ENCODE measurements around the gene RAB31.
"Not testable (repeated sequence)": the region's sequence is repeated elsewhere in the genome, so short reads cannot be mapped to it uniquely, and the experiment has no call there.

The RAB31 gene

GRCh38 chr18:9758624-9759075, 50.5 kb downstream of the RAB31 start:
- no peak overlapping the region for H3K9ac ChIP-seq (ENCODE audit: low read length)
- H3K4me1 ChIP-seq (ENCODE audit: control insufficient read depth, insufficient read depth, low read length) = no peaks in the 10 kb centered on the region
- H3K36me3 ChIP-seq (ENCODE audit: control insufficient read depth, insufficient read depth, low read length) = no peaks in the 10 kb centered on the region
- H3K9me3 ChIP-seq (ENCODE audit: control insufficient read depth, low read length) = no peaks in the 10 kb centered on the region
- H3K27me3 ChIP-seq (ENCODE audit: control insufficient read depth, insufficient read depth, low read length) = no peaks in the 10 kb centered on the region
- H3K4me3 ChIP-seq (ENCODE audit: low read length) = no peak overlapping the region

GRCh38 chr18:9760641-9761040, 52.5 kb downstream of the RAB31 start:
- Histone ChIP-seq H3K27me3 (ENCODE audit: control insufficient read depth, insufficient read depth, low read length) (no peaks in the 10 kb centered on the region), H3K4me1 (ENCODE audit: control insufficient read depth, insufficient read depth, low read length) (peaks cover 3% of the 10 kb centered on the region), H3K4me3 (ENCODE audit: low read length) (no peak overlapping the region), H3K36me3 (ENCODE audit: control insufficient read depth, insufficient read depth, low read length) (no peaks in the 10 kb centered on the region), H3K9me3 (ENCODE audit: control insufficient read depth, low read length) (no peaks in the 10 kb centered on the region), H3K9ac (ENCODE audit: low read length) (no peak overlapping the region)

- Histone ChIP-seq H3K4me1 (ENCODE audit: control insufficient read depth, insufficient read depth, low read length) (peaks cover 7% of the 10 kb centered on the region), H3K4me3 (ENCODE audit: low read length) (no peak overlapping the region), H3K36me3 (ENCODE audit: control insufficient read depth, insufficient read depth, low read length) (no peaks in the 10 kb centered on the region), H3K9me3 (ENCODE audit: control insufficient read depth, low read length) (no peaks in the 10 kb centered on the region), H3K9ac (ENCODE audit: low read length) (no peak overlapping the region), H3K27me3 (ENCODE audit: control insufficient read depth, insufficient read depth, low read length) (no peaks in the 10 kb centered on the region)
These were observed 54.4 kb downstream of the RAB31 start for GRCh38 chr18:9762526-9762925.

GRCh38 chr18:9763157-9763556, 55.1 kb downstream of the RAB31 start:
- H3K27me3 ChIP-seq (ENCODE audit: control insufficient read depth, insufficient read depth, low read length) = no peaks in the 10 kb centered on the region
- H3K9me3 ChIP-seq (ENCODE audit: control insufficient read depth, low read length) = no peaks in the 10 kb centered on the region
- H3K9ac ChIP-seq (ENCODE audit: low read length) = no peak overlapping the region
- H3K4me1 ChIP-seq (ENCODE audit: control insufficient read depth, insufficient read depth, low read length) = peaks cover 7% of the 10 kb centered on the region
- no peak overlapping the region for H3K4me3 ChIP-seq (ENCODE audit: low read length)
- no peaks in the 10 kb centered on the region for H3K36me3 ChIP-seq (ENCODE audit: control insufficient read depth, insufficient read depth, low read length)

- Histone ChIP-seq H3K4me1 (ENCODE audit: control insufficient read depth, insufficient read depth, low read length) (peaks cover 7% of the 10 kb centered on the region), H3K9ac (ENCODE audit: low read length) (no peak overlapping the region), H3K9me3 (ENCODE audit: control insufficient read depth, low read length) (no peaks in the 10 kb centered on the region), H3K27me3 (ENCODE audit: control insufficient read depth, insufficient read depth, low read length) (no peaks in the 10 kb centered on the region), H3K36me3 (ENCODE audit: control insufficient read depth, insufficient read depth, low read length) (no peaks in the 10 kb centered on the region), H3K4me3 (ENCODE audit: low read length) (no peak overlapping the region)
These were observed 55.9 kb downstream of the RAB31 start for GRCh38 chr18:9764011-9764481.

- no peaks in the 10 kb centered on the region for H3K27me3 ChIP-seq (ENCODE audit: control insufficient read depth, insufficient read depth, low read length)
- no peak overlapping the region for H3K9ac ChIP-seq (ENCODE audit: low read length)
- H3K4me3 ChIP-seq (ENCODE audit: low read length) = no peak overlapping the region
- H3K9me3 ChIP-seq (ENCODE audit: control insufficient read depth, low read length) = no peaks in the 10 kb centered on the region
- no peaks in the 10 kb centered on the region for H3K36me3 ChIP-seq (ENCODE audit: control insufficient read depth, insufficient read depth, low read length)
- H3K4me1 ChIP-seq (ENCODE audit: control insufficient read depth, insufficient read depth, low read length) = peaks cover 7% of the 10 kb centered on the region
These were observed 57.4 kb downstream of the RAB31 start for GRCh38 chr18:9765501-9765900.

GRCh38 chr18:9766076-9766481, 58.0 kb downstream of the RAB31 start:
- no peak overlapping the region for H3K4me3 ChIP-seq (ENCODE audit: low read length)
- H3K4me1 ChIP-seq (ENCODE audit: control insufficient read depth, insufficient read depth, low read length) = peaks cover 7% of the 10 kb centered on the region
- no peaks in the 10 kb centered on the region for H3K36me3 ChIP-seq (ENCODE audit: control insufficient read depth, insufficient read depth, low read length)
- no peak overlapping the region for H3K9ac ChIP-seq (ENCODE audit: low read length)
- no peaks in the 10 kb centered on the region for H3K9me3 ChIP-seq (ENCODE audit: control insufficient read depth, low read length)
- H3K27me3 ChIP-seq (ENCODE audit: control insufficient read depth, insufficient read depth, low read length) = no peaks in the 10 kb centered on the region

GRCh38 chr18:9766740-9767139, 58.6 kb downstream of the RAB31 start:
- Histone ChIP-seq H3K4me1 (ENCODE audit: control insufficient read depth, insufficient read depth, low read length) (peaks cover 7% of the 10 kb centered on the region), H3K36me3 (ENCODE audit: control insufficient read depth, insufficient read depth, low read length) (no peaks in the 10 kb centered on the region), H3K4me3 (ENCODE audit: low read length) (no peak overlapping the region), H3K9ac (ENCODE audit: low read length) (no peak overlapping the region), H3K27me3 (ENCODE audit: control insufficient read depth, insufficient read depth, low read length) (no peaks in the 10 kb centered on the region), H3K9me3 (ENCODE audit: control insufficient read depth, low read length) (no peaks in the 10 kb centered on the region)

- not testable (repeated sequence) for H3K9ac ChIP-seq (ENCODE audit: low read length); H3K27me3 ChIP-seq (ENCODE audit: control insufficient read depth, insufficient read depth, low read length); H3K4me1 ChIP-seq (ENCODE audit: control insufficient read depth, insufficient read depth, low read length); H3K4me3 ChIP-seq (ENCODE audit: low read length); H3K36me3 ChIP-seq (ENCODE audit: control insufficient read depth, insufficient read depth, low read length); H3K9me3 ChIP-seq (ENCODE audit: control insufficient read depth, low read length)
These were observed 60.1 kb downstream of the RAB31 start for GRCh38 chr18:9768071-9768691.

GRCh38 chr18:9770111-9770510, 62.0 kb downstream of the RAB31 start:
- H3K36me3 ChIP-seq (ENCODE audit: control insufficient read depth, insufficient read depth, low read length); H3K9ac ChIP-seq (ENCODE audit: low read length); H3K9me3 ChIP-seq (ENCODE audit: control insufficient read depth, low read length); H3K27me3 ChIP-seq (ENCODE audit: control insufficient read depth, insufficient read depth, low read length); H3K4me3 ChIP-seq (ENCODE audit: low read length); H3K4me1 ChIP-seq (ENCODE audit: control insufficient read depth, insufficient read depth, low read length): not testable (repeated sequence)

GRCh38 chr18:9771261-9771976, 63.3 kb downstream of the RAB31 start:
- H3K9me3 ChIP-seq (ENCODE audit: control insufficient read depth, low read length) = no peaks in the 10 kb centered on the region
- H3K4me1 ChIP-seq (ENCODE audit: control insufficient read depth, insufficient read depth, low read length) = no peaks in the 10 kb centered on the region
- H3K36me3 ChIP-seq (ENCODE audit: control insufficient read depth, insufficient read depth, low read length) = no peaks in the 10 kb centered on the region
- no peak overlapping the region for H3K4me3 ChIP-seq (ENCODE audit: low read length)
- no peaks in the 10 kb centered on the region for H3K27me3 ChIP-seq (ENCODE audit: control insufficient read depth, insufficient read depth, low read length)
- H3K9ac ChIP-seq (ENCODE audit: low read length) = no peak overlapping the region

- H3K4me1 ChIP-seq (ENCODE audit: control insufficient read depth, insufficient read depth, low read length) = no peaks in the 10 kb centered on the region
- no peak overlapping the region for H3K4me3 ChIP-seq (ENCODE audit: low read length)
- no peaks in the 10 kb centered on the region for H3K36me3 ChIP-seq (ENCODE audit: control insufficient read depth, insufficient read depth, low read length)
- H3K9ac ChIP-seq (ENCODE audit: low read length) = no peak overlapping the region
- no peaks in the 10 kb centered on the region for H3K9me3 ChIP-seq (ENCODE audit: control insufficient read depth, low read length)
- no peaks in the 10 kb centered on the region for H3K27me3 ChIP-seq (ENCODE audit: control insufficient read depth, insufficient read depth, low read length)
These were observed 64.0 kb downstream of the RAB31 start for GRCh38 chr18:9771977-9772660.

All from mucosa of stomach (tissue), 1 donor.